Measurements from ENCODE around the gene RHOV. TPM values are rescaled to one million over a fixed set of nuclear protein-coding genes. Genes with fewer than 3 reads are reported as not detected.
A peak's percentile ranks its signal among the peaks of the same experiment; 100 is the strongest.

Gene RHOV
- polyA plus RNA-seq, 1 of the 3 experiments (the other 2 are of a cell fraction), result 0.62 TPM

- no peak for TF ChIP-seq USF1 (IDR thresholded peaks at IDR 0.05; ENCODE audit: borderline replicate concordance, low read depth)
- no peak for TF ChIP-seq RXRA (IDR thresholded peaks at IDR 0.05; ENCODE audit: borderline replicate concordance, low read depth)
- no peak for TF ChIP-seq CHD2 (IDR thresholded peaks at IDR 0.05; ENCODE audit: low read length, partially characterized antibody)
- no peak for TF ChIP-seq YY1 (IDR thresholded peaks at IDR 0.05; ENCODE audit: low read depth)
- TF ChIP-seq EP300 (IDR thresholded peaks at IDR 0.05; ENCODE audit: borderline replicate concordance in 1 of 2, low read depth in 1 of 2, low read length in 1 of 2), result no peak
- TF ChIP-seq RAD21 (IDR thresholded peaks at IDR 0.05; ENCODE audit: low read length), result peak; percentile 70
- TF ChIP-seq SMC3 (IDR thresholded peaks at IDR 0.05; ENCODE audit: low read depth, low read length), result peak; percentile 61
- peak; percentile 72 for TF ChIP-seq CTCF (IDR thresholded peaks at IDR 0.05)
- no peak; the same call in 1 of the 2 replicates for TF ChIP-seq FOSL2 (IDR thresholded peaks at IDR 0.05; ENCODE audit: borderline replicate concordance, low read depth)
- no peak for TF ChIP-seq USF2 (IDR thresholded peaks at IDR 0.05; ENCODE audit: borderline replicate concordance, low read depth, low read length)
Observed at GRCh38 chr15:40906091-40906990, 32.3 kb upstream of the RHOV start (continued).

GRCh38 chr15:40904552-40905201 is 30.6 kb upstream of the RHOV start:
- H3K27me3 ChIP-seq (ENCODE audit: insufficient read depth), result no peaks in the 10 kb centered on the region
- 87% methylated on average over 5 of the region's 7 CpGs for WGBS (ENCODE audit: low lambda C conversion rate)
- ChIA-PET CTCF (interaction anchor here (0.5 to 23.8 kb wide), 61 partner anchors 8 to 517 kb away, joined by 3 to 675 read pairs (median 5); partner anchors contain the start of genes CHAC1, CHP1, DLL4 and DNAJC17), POLR2A (no interaction called here)
- H4K20me1 ChIP-seq (ENCODE audit: insufficient read depth), result peaks cover 20% of the 10 kb centered on the region; the same call in 1 of the 2 replicates
- DNase-seq, result no peak
- H3K4me2 ChIP-seq, result no peak overlapping the region
- no peaks in the 10 kb centered on the region for H3K9me2 ChIP-seq
- peaks cover 0 to 28% of the 10 kb centered on the region in 2 experiments for H3K36me3 ChIP-seq (replicated peaks in 1 of 2; ENCODE audit: control insufficient read depth in 1 of 2, insufficient read depth in 2 of 2, low read length in 1 of 2)
- H3K79me2 ChIP-seq (ENCODE audit: insufficient read depth), result peaks cover 16% of the 10 kb centered on the region
- H3K9ac ChIP-seq, result no peak overlapping the region
- H3K4me3 ChIP-seq (ENCODE audit: low read depth in 2 of 2, low read length in 1 of 2), result no peak overlapping the region
- H3K27ac ChIP-seq (ENCODE audit: low read depth in 2 of 2, low read length in 1 of 2), result no peak overlapping the region
- H2AFZ ChIP-seq (ENCODE audit: low read depth), result no peak overlapping the region
- H3F3A ChIP-seq (replicated peaks; ENCODE audit: insufficient read depth), result peaks cover 39% of the 10 kb centered on the region
- no peaks in the 10 kb centered on the region for H3K9me3 ChIP-seq
- H3K4me1 ChIP-seq (ENCODE audit: control insufficient read depth in 1 of 2, insufficient read depth in 2 of 2, low read depth in 1 of 2, low read length in 1 of 2), result peaks cover 12 to 27% of the 10 kb centered on the region in 2 experiments; a peak in 3 of 4 replicates
- TF ChIP-seq RXRA (IDR thresholded peaks at IDR 0.05; ENCODE audit: borderline replicate concordance, low read depth) (no peak), NRF1 (IDR thresholded peaks at IDR 0.05; ENCODE audit: low read depth, low read length) (no peak), IRF3 (IDR thresholded peaks at IDR 0.05; ENCODE audit: low read depth, low read length) (no peak), MXI1 (IDR thresholded peaks at IDR 0.05; ENCODE audit: low read depth, low read length) (no peak), FOSL2 (IDR thresholded peaks at IDR 0.05; ENCODE audit: borderline replicate concordance, low read depth) (no peak), MEF2A (IDR thresholded peaks at IDR 0.05; ENCODE audit: borderline replicate concordance, low read depth) (no peak), GABPA (IDR thresholded peaks at IDR 0.05; ENCODE audit: low read depth) (no peak), RCOR1 (IDR thresholded peaks at IDR 0.05; ENCODE audit: low read length) (no peak), POLR2AphosphoS5 (IDR thresholded peaks at IDR 0.05; ENCODE audit: low read depth, low read length) (no peak), RFX5 (IDR thresholded peaks at IDR 0.05; ENCODE audit: low read length) (no peak), ZBTB33 (IDR thresholded peaks at IDR 0.05; ENCODE audit: borderline replicate concordance, low read depth) (no peak), GATA2 (CRISPR knock-in tag; IDR thresholded peaks at IDR 0.05) (no peak), SMC3 (IDR thresholded peaks at IDR 0.05; ENCODE audit: low read depth, low read length) (no peak)

All from SK-N-SH (cell line).